Activated naive CD8-positive, alpha-beta T cell (primary cell): ENCODE data around the gene PEAK1.

Experiments used
- H3K27ac Mint-ChIP-seq: one replicate; pipeline ENCODE4 v1.8.0; 2021; ENCODE audit warnings: mixed read lengths
- H3K27me3 Mint-ChIP-seq: one replicate; pipeline ENCODE4 v1.8.0; 2021; ENCODE audit warnings: mixed read lengths
- H3K36me3 Mint-ChIP-seq: one replicate; pipeline ENCODE4 v1.8.0; 2021; ENCODE audit warnings: mixed read lengths
- H3K4me1 Mint-ChIP-seq: one replicate; pipeline ENCODE4 v1.8.0; 2021; ENCODE audit warnings: low read depth, mixed read lengths
- H3K4me3 Mint-ChIP-seq: one replicate; pipeline ENCODE4 v1.8.0; 2021; ENCODE audit warnings: mild to moderate bottlenecking, mixed read lengths
- H3K9me3 Mint-ChIP-seq: one replicate; pipeline ENCODE4 v1.8.0; 2021; ENCODE audit warnings: low read depth, mixed read lengths

The PEAK1 gene

GRCh38 chr15:77099741-77100463 is 320.0 kb downstream of the PEAK1 start:
- H3K4me1 Mint-ChIP-seq, result no peaks in the 10 kb centered on the region
- no peak overlapping the region for H3K4me3 Mint-ChIP-seq
- no peaks in the 10 kb centered on the region for H3K36me3 Mint-ChIP-seq
- H3K9me3 Mint-ChIP-seq, result no peaks in the 10 kb centered on the region
- H3K27ac Mint-ChIP-seq, result no peak overlapping the region
- no peaks in the 10 kb centered on the region for H3K27me3 Mint-ChIP-seq

GRCh38 chr15:77098572-77098971 is 321.3 kb downstream of the PEAK1 start:
- Mint-ChIP-seq H3K27ac (no peak overlapping the region), H3K27me3 (no peaks in the 10 kb centered on the region), H3K4me1 (no peaks in the 10 kb centered on the region), H3K4me3 (no peak overlapping the region), H3K9me3 (no peaks in the 10 kb centered on the region), H3K36me3 (no peaks in the 10 kb centered on the region)

- H3K4me3 Mint-ChIP-seq, result no peak overlapping the region
- H3K36me3 Mint-ChIP-seq, result no peaks in the 10 kb centered on the region
- no peaks in the 10 kb centered on the region for H3K4me1 Mint-ChIP-seq
- no peak overlapping the region for H3K27ac Mint-ChIP-seq
- no peaks in the 10 kb centered on the region for H3K27me3 Mint-ChIP-seq
- no peaks in the 10 kb centered on the region for H3K9me3 Mint-ChIP-seq
Measured at GRCh38 chr15:77097921-77098320, 322.0 kb downstream of the PEAK1 start.

- Mint-ChIP-seq H3K27me3 (no peaks in the 10 kb centered on the region), H3K9me3 (no peaks in the 10 kb centered on the region), H3K27ac (no peak overlapping the region), H3K4me1 (no peaks in the 10 kb centered on the region), H3K4me3 (no peak overlapping the region), H3K36me3 (no peaks in the 10 kb centered on the region)
Measured at GRCh38 chr15:77097248-77097721, 322.6 kb downstream of the PEAK1 start.

- Mint-ChIP-seq H3K4me1 (no peaks in the 10 kb centered on the region), H3K27me3 (no peaks in the 10 kb centered on the region), H3K9me3 (no peaks in the 10 kb centered on the region), H3K36me3 (no peaks in the 10 kb centered on the region), H3K27ac (no peak overlapping the region), H3K4me3 (no peak overlapping the region)
Measured at GRCh38 chr15:77096541-77096940, 323.4 kb downstream of the PEAK1 start.

GRCh38 chr15:77096138-77096537 is 323.8 kb downstream of the PEAK1 start:
- Mint-ChIP-seq H3K27ac (no peak overlapping the region), H3K36me3 (no peaks in the 10 kb centered on the region), H3K4me1 (no peaks in the 10 kb centered on the region), H3K9me3 (no peaks in the 10 kb centered on the region), H3K27me3 (no peaks in the 10 kb centered on the region), H3K4me3 (no peak overlapping the region)

- Mint-ChIP-seq H3K27ac (no peak overlapping the region), H3K4me3 (no peak overlapping the region), H3K4me1 (no peaks in the 10 kb centered on the region), H3K9me3 (no peaks in the 10 kb centered on the region), H3K36me3 (no peaks in the 10 kb centered on the region), H3K27me3 (no peaks in the 10 kb centered on the region)
Measured at GRCh38 chr15:77094397-77095030, 325.4 kb downstream of the PEAK1 start.

- Mint-ChIP-seq H3K4me1 (no peaks in the 10 kb centered on the region), H3K4me3 (no peak overlapping the region), H3K36me3 (no peaks in the 10 kb centered on the region), H3K9me3 (no peaks in the 10 kb centered on the region), H3K27me3 (no peaks in the 10 kb centered on the region), H3K27ac (no peak overlapping the region)
Measured at GRCh38 chr15:77093436-77093835, 326.5 kb downstream of the PEAK1 start.

GRCh38 chr15:77091097-77091496 is 328.8 kb downstream of the PEAK1 start:
- Mint-ChIP-seq H3K9me3 (no peaks in the 10 kb centered on the region), H3K4me1 (no peaks in the 10 kb centered on the region), H3K4me3 (no peak overlapping the region), H3K27ac (no peak overlapping the region), H3K27me3 (no peaks in the 10 kb centered on the region), H3K36me3 (no peaks in the 10 kb centered on the region)

- Mint-ChIP-seq H3K9me3 (no peaks in the 10 kb centered on the region), H3K36me3 (no peaks in the 10 kb centered on the region), H3K27me3 (no peaks in the 10 kb centered on the region), H3K27ac (no peak overlapping the region), H3K4me1 (peaks cover 17% of the 10 kb centered on the region), H3K4me3 (no peak overlapping the region)
Measured at GRCh38 chr15:77087213-77087612, 332.7 kb downstream of the PEAK1 start.

- Mint-ChIP-seq H3K27ac (no peak overlapping the region), H3K9me3 (no peaks in the 10 kb centered on the region), H3K36me3 (no peaks in the 10 kb centered on the region), H3K4me1 (peaks cover 17% of the 10 kb centered on the region), H3K27me3 (no peaks in the 10 kb centered on the region), H3K4me3 (no peak overlapping the region)
Measured at GRCh38 chr15:77085297-77085696, 334.6 kb downstream of the PEAK1 start.

GRCh38 chr15:77084436-77084835 is 335.5 kb downstream of the PEAK1 start:
- Mint-ChIP-seq H3K9me3 (no peaks in the 10 kb centered on the region), H3K4me1 (peaks cover 17% of the 10 kb centered on the region), H3K36me3 (no peaks in the 10 kb centered on the region), H3K27ac (no peak overlapping the region), H3K4me3 (no peak overlapping the region), H3K27me3 (no peaks in the 10 kb centered on the region)

- H3K36me3 Mint-ChIP-seq, result no peaks in the 10 kb centered on the region
- H3K4me3 Mint-ChIP-seq, result peak overlapping the region; percentile 70
- H3K9me3 Mint-ChIP-seq, result no peaks in the 10 kb centered on the region
- no peak overlapping the region for H3K27ac Mint-ChIP-seq
- H3K4me1 Mint-ChIP-seq, result peaks cover 17% of the 10 kb centered on the region
- H3K27me3 Mint-ChIP-seq, result no peaks in the 10 kb centered on the region
Measured at GRCh38 chr15:77083381-77084160, 336.3 kb downstream of the PEAK1 start.

GRCh38 chr15:77081971-77082370 is 337.9 kb downstream of the PEAK1 start:
- H3K4me3 Mint-ChIP-seq, result no peak overlapping the region
- H3K4me1 Mint-ChIP-seq, result peaks cover 17% of the 10 kb centered on the region
- H3K27ac Mint-ChIP-seq, result no peak overlapping the region
- no peaks in the 10 kb centered on the region for H3K36me3 Mint-ChIP-seq
- no peaks in the 10 kb centered on the region for H3K27me3 Mint-ChIP-seq
- no peaks in the 10 kb centered on the region for H3K9me3 Mint-ChIP-seq

- H3K27me3 Mint-ChIP-seq, result no peaks in the 10 kb centered on the region
- H3K4me3 Mint-ChIP-seq, result no peak overlapping the region
- no peaks in the 10 kb centered on the region for H3K36me3 Mint-ChIP-seq
- peaks cover 8% of the 10 kb centered on the region for H3K4me1 Mint-ChIP-seq
- H3K27ac Mint-ChIP-seq, result no peak overlapping the region
- H3K9me3 Mint-ChIP-seq, result no peaks in the 10 kb centered on the region
Measured at GRCh38 chr15:77076323-77076915, 343.5 kb downstream of the PEAK1 start.
